ENCODE data around the gene FAM210B.
"Not testable (repeated sequence)": the region's sequence is repeated elsewhere in the genome, so short reads cannot be mapped to it uniquely, and the experiment has no call there.

FAM210B gene

DNA sequence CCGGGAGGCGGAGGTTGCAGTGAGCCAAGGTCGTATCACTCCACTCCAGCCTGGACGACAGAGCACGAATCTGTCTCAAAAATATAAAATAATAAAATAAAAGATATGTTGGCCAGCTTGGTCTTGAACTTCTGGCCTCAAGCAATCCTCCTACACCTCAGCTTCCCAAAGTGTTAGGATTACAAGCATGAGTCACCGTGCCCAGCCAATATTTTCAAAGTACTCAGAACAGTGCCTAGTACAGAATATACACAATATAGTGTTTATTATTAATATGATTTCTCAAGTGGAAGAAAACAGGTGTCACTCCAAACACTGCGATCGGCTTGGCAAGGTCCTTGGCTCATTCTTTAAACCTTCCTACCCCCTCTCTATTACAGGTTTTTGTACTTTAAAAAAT is 3.1 kb downstream of the FAM210B start:
- DNase-seq = no peak

DNA sequence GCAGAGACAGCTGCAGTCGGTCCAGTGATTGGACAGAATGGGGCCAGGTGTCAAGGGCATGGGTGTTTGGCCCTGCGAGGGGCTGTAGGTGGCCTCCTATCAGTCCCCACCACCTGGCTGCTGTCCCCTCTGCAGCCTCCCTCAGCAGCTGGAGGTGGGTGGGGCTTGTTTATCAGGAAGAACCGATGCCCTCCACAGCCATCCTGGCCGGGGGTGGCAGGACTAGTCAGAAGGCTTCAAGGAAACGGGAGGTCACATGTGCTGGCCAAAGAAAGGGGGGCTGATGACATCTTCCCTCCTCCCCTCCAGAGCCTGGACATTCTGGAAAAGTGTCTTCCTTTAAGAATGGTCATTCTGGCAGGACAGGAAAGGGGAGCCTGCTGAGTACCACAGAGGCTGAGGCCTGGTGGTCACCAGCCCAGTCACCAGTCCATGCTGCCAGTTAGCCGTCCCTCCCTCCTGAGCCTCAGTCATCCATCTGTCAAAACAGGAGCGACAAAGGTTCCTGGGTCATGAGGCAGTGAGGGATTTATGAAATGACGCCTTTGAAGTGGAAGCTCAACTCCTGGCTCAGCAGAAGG is 4.1 kb downstream of the FAM210B start:
- no peak for DNase-seq

DNA sequence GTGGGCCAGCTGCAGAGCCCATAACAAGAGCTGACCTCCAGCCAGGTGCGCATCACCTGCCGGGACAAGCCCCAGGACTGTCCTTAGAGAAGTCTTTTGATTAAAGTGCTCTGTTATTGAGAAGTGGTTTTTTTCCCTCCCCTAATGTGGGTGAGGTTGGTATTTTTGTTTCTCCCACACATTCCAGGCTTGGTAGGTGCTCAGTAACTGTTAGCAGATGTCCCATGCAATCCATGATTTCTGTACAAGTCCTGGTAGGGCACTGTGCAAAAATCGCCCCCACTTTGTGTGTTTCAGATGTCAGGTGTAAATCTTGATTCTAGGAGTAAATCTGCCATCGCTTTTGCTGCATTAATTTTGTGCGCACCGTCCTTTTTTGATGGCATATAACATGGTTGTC is 4.7 kb downstream of the FAM210B start:
- no peak for DNase-seq

DNA sequence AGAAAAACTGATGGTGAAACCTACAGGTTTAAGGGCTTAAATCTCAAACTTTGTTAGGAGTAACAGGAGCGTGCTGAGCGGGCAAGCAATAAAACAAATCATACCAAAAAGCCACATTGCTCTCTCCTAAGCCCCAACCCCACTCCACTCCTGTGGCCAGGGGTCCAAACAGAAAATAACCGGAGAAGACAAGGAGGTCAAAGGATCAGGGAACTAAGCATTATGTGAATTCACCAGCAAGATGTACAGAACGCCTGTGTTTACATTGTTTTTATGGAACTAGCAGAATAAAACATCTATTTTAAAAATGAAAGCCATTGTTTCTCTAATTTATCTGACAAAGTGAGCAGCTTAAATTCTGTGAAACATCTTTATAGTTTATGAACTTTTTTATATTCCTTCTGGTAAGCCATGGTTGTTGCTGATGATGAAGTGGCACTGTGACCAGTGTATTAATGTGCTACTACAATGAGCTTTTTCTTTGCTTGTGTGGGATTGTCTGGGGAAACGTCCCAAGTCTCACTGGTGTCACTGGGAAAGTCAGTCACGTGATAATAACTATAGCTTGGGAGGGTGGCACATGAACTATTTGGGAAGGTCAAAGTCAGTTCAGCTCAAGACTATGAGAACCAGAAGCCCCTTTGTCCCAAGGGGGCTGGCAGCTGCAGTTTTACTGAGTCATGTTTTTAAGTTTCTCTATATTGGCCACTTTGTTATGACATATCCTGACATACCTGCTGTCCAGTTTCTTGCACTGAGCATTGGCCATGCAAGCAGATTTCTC is 9.8 kb downstream of the FAM210B start:
- DNase-seq = no peak

DNA sequence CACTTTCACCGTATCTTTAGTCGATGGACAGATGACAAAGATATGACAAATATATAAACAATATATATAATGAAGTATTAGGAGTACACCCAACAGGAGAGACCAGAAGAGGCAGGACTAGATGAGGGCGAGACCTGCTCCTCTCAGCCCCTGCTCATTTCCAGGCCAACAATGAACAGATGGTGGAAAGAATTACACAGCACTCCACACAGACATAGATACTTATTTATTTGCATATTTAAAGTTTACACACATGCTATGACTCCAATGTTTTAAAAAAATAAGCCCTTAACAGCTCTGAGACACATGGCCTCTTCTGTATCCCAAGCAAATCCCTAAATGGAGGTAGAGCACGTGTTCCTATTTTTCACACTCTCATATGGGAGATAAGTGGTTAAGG is 10.4 kb downstream of the FAM210B start:
- no peak for DNase-seq

DNA sequence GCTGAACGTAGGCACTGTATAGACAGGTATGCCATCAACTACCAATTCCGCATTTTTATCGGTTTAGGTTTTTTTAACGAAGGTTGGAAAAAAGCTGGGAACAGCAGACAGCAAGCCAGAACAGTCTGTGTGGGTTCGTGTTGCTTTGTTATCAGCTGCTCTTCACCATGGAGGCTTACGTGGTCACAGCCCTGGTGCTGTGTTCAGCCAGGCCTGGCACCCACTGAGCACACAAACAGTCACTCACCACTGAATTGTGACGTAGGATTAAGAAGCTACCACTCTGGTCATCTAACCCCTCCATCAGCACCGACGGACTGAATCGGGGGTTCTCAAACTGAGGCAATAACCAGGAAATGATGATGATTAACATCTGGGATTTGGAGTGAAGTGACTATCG is 13.2 kb downstream of the FAM210B start:
- DNase-seq = no peak

DNA sequence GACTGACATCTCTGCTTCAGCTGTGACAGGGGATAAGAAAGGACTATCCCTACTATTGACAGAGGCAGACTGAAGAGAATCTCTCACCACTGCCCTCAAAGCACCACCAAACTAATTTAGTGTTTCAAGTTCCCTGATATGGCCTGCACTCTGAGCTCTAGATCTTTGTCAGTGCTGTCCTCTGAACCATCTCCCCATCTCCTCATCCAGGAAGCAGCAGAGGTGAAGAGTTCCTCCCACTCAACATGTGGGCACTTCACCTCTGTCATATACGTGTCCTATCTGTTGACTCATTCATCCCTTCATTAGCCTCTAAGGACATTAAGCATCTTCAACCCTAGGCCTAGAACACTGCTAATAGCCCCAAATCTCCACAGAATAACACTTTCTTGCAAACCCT is 14.1 kb downstream of the FAM210B start:
- DNase-seq = no peak

DNA sequence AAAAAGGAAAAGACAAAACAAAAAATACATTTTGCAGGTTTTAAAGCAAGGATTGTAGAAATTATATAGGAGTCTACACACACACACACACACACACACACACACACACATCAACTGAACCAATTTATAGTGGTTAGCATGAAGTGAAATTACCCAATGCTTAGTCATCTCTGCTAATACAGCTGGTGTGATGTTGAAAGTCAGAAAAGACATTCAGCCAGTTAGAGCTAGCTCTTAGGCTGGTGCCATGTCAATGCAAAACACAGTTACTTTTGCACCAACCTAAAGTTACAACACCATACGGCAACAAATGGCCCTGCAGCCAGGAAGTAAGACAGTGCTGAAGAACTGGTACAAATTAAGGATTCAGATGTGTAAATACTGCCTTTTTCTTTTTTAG is 15.2 kb downstream of the FAM210B start:
- peak; percentile 71 for DNase-seq

DNA sequence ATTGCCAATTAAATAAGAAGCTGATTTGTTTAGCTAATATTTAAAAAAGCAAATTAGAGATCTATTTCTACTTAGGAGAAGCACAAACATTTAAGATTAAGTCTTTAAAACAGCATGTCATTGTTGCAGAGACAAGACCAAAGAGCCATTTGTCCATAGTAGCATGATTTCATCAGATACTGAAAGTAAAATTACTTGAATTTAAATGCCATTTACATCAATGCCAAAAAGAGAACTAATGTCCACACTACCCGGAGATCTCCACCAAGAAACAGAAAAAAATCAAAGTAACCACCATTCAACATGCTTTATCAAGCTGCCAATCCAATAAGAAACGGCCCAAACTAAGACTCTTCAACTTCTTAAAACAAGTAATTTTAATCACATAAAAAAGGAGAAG is 17.6 kb downstream of the FAM210B start:
- DNase-seq = no peak

DNA sequence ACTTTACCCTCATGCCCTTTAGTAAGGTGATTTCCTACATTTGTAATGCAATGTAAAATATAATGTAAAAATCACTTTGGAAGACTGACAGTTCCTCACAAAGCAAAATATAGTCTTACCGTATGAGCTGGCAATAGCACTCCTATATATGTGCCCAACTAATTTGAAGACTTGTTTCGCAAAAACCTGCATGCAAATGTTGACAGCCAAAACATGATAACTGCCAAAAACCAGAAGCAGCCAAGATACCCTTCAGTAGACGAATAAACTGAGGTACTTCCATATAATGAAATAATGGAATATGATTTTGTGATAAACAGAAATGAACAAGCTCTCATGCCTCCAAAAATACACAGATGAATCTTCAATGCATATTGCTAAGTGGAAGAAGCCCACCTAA is 19.6 kb downstream of the FAM210B start:
- DNase-seq = no peak

DNA sequence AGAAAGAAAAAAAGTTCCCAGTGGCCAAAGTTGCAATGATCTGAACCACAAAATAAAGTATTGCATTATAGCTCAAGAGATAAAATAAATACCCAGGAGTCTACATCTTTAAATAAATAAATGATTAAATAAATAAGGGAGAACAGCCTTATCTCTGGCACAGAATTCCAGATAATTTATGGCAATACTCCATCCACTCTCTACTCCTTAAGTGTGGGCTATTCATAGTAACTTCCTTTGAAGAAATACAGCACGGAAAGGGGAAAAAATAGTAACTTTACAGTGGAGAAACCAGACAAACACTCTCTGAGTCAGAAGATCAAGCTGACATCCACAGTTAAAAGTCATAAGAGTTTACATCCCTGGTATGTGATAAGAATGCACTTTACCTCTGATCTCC is 21.6 kb downstream of the FAM210B start:
- DNase-seq = peak; percentile 51

DNA sequence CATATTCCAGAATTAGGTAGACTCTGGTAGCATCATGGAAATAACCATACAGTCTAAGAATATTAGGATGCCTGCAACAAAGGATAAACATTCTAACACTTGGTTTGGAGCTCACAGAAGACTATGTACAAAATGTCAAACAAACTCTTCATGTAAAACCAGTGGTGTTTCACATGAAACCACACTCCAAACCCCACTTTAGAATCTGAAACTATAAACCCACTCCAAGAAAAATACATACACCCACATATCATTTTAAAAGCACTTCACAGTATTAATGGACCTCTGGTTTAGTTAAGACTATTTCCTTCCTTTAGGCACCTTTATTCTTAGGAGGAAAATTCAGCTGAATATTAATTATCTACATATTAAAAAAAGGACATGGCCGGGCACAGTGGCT is 22.7 kb downstream of the FAM210B start:
- no peak for DNase-seq

DNA sequence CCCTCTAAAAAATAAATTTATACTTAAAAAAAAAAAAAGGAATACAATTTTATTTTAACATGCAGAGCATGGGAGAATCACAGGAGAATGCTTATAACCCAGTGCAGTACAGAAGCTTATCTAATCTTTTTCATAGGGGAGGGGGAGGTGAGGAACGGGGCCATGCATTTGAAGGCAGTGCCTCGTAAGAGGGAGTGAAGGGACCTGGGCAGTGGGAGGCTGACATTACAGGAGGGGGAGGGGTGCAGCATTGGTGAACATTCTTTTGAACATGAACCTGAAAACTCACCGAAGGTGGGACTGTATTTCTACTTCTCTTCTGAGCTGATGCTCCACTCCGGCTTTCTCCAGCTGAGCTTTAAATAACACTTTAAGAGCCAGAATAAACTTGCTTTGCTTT is 23.9 kb downstream of the FAM210B start:
- DNase-seq = no peak

DNA sequence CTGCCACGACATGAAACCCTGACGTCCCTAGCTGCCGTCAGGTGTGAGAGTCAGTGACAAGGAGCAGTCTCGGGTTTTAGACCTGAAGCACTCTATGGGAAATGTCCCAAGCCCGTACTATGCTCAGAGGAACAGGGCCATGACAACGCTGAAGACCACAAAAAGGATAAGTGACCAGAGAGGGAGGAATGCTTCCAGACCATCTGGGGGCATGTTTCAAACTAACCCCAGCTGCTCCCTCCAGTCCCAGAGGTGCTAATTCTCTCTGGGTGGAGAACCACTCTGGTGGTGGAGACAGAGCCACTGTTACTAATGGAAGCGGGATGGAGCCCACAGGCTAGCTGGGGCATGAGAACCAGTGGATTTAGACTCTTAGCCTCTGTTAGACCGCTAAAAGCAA is 24.6 kb downstream of the FAM210B start:
- no peak for DNase-seq

DNA sequence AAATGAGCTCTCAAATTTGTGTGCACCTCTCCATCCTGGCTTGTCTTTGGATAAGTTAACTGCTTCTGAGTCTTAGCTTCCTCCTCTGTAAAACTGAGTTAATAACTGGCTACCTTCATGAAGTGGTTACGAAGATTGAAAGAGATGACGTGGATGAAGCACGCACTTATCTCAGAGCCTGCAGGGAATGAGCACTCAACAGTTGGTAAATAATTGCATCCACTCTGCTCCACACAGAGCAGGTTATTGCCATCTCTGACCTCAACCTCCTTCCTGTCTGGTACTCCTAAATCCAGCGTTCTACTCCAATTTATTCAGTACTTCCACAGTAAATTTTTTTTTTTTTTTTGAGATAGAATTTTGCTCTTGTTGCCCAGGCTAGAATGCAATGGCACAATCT is 26.4 kb downstream of the FAM210B start:
- DNase-seq = no peak

DNA sequence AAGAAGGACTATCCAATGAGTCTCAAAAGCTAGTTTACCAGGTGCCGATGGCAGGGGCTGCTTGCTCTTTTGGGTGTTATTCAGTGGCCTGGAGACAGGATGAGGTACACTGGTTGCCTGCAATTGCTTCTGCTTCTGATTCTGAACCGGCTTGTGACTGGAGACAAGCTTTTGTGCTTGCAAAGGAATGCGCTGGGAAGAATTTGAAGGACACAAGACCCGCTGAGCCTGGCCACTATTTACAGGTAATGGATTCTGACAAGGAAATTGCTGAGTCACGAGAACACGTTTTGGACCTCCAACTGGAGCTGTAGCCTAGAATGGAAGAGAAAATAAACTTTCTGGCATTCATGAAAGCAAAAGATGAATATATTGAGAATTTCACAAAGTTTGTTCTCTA is 27.4 kb downstream of the FAM210B start:
- DNase-seq = no peak

DNA sequence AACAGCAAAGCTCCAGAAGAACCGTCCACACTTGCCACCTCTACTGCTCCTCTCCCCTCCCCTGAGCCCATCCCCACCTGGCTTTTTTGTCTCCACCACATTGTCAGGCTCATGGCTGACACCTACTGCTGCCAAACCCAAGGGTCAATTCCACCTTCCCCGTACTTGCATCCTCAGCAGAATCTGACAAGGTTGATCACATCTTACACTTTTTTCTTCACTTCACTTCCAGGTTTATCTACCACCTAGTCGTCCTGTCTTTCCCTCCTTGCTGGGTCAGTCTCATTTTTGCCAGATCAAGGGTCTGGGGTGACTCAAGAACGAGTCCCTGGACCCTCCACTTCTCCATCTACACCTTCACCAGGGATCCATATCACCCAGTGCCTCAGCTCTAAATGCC is 30.1 kb downstream of the FAM210B start:
- DNase-seq = no peak

DNA sequence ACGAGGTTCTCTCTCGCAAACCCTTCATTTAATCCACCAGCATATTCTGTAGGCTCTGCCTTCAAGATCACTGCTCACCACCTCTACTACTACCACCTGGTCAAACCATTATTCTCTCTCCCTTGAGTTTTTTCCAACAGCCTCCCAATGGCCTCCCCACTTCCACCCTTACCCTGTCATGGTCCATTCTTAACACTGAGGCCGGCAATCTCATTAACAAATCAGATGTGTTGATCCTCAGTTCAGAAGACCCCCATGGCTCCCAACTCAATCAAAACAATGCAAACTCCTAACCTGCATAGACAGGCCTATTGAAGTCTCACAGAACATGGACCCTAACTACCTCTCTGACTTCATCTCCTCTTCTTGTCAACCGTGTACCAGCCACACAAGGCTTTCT is 31.0 kb downstream of the FAM210B start:
- no peak for DNase-seq

DNA sequence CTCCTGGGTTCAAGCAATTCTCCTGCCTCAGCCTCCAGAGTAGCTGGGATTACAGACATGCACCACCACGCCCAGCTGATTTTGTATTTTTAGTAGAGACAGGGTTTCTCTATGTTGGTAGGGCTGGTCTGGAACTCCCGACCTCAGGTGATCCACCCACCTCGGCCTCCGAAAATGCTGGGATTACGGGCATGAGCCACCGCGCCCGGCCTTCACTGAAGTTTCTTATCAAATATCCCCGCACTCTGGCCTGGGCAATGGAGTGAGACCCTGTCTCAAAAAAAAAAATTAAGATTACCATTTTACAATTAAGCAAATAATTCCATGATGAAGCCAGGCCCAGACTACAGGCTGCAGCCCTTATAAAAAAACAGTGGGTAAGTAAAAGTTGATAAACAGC is 31.6 kb downstream of the FAM210B start:
- not testable (repeated sequence) for DNase-seq

DNA sequence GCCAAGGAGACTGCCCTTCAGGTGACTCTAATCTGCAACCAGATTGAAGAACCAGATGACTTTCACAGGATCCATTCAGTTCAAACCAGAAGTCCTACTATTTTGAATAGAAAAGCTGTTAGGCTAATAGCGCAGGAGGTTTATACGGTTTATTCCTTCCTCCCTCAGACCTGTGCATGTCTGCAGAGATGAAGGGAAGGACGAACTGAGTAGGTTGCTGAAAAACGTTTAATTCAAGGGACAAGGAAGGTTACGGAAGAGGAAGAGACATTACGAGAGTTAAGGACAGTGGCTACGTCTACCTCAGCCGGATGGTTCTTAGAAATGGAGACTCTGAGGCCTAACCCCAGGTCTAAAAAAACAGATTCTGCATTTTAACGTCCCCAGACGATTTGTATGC is 32.3 kb downstream of the FAM210B start:
- no peak for DNase-seq

DNA sequence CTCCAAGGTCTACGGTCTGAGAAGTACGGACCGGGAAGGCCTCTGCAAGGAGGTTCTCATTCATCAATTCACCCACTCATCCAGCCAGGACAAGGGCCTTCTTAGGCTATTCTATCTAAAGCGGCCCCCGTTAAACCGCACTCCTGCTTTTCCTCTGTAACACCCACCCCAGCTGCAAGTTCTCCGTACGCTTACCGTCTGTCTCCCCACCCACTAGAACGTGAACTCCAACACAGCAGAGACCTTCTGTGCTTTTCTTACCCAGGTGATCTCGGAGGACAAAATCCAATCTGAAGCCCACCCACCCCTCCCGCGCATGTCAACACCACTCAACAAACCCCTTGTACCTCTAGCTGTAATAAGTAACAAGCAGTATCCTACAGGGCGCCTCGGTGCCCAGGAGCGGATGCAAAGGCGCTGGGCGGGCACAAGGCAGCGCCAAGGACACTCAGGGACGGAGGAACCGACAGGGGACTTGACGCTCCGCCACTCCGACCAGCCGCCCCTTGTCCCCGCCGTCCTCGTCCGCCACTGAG is 32.9 kb downstream of the FAM210B start:
- no peak for DNase-seq

DNA sequence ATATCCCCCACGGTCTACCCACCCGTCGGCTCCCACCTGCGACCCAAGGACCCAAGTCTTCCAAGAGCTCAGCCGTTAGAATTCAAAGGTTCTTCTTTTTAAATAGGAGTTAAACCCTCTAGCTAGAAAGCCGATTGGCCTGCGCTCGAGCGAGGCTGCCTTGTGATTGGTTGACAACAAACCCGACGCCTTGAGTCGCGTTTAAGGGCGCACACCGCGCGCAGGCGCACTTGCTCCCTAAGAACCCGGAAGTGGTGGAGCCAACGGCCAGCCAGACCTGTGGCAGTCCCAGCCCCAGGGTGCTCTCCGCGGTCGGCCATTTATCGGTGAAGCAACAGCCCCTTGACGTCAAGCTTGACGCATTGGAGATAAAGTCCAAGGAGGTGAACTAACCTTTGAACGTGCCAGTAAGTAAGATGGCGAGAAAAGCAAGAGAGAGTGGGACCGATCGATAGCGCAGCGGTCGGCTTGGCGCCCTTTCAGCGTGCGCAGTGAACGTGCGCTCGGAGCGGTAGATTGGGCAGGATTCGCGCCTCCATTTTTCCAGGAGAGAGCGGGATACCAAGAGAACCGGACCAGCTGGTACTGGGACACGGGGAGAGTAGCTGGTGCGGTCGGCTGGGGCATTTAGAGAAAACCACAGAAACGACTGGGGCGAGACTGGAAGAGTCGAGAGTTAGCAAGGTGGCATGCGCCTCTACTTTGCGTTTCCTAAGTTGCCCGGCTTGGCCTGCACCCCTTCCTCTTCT is 33.5 kb downstream of the FAM210B start, which contains the start of the genes AURKA and CSTF1:
TSS of gene AURKA (minus strand) at position 84 of the 749 bp plus-strand sequence. CDS start 4,018 bp downstream, outside the sequence.
TSS of gene CSTF1 (plus strand) at position 514 of the 749 bp plus-strand sequence. CDS start 2,908 bp downstream, outside the sequence.
- DNase-seq = peak; percentile 100

DNA sequence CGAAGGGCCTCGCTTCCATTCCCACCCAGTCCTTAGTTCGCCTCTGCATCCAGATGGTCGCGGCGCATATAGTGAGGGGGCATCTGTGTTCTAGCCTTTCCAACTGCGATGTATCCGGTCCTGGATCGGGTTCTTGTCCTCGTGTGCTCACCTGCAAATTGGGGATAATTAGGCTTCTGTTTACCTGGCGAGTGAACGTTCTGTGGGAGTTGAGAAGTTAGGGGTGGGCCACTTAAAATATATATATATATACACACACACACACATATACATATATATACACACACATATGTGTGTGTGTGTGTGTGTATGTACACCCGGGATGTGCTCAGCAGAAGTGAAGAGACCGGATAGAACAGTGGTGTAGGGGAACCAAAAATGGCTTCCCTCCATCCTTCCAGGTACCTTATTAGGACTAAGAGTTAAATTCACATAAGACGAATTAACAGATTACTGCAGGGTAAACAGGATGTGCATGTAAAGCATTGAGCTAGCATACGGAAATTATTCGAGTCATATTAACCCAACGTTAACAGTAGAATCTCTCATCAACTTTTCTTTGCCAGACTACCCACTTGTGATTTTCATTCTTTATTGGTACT is 34.2 kb downstream of the FAM210B start:
- DNase-seq = no peak

Measured in NCI-H226 (cell line).